GM12873 (cell line): ENCODE results near the gene FRMPD1.

Source experiments
- CTCF ChIP-seq: IDR thresholded peaks from 2 replicates; pipeline ENCODE4 v1.5.1; 2012; ENCODE audit warnings: low read depth, mild to moderate bottlenecking, moderate library complexity, low read length, control low read depth; ENCODE audit not compliant: insufficient read depth; ENCODE audit errors: missing control alignments

FRMPD1 gene

GRCh38 chr9:37650873-37651768, at the start of gene FRMPD1:
Gene FRMPD1, plus strand, starts transcription at chr9:37650954. Its CDS starts 41,688 bp downstream, at chr9:37692642.
- no peak for TF ChIP-seq CTCF

- TF ChIP-seq CTCF: no peak
These were observed 47.9 kb upstream of the FRMPD1 start for GRCh38 chr9:37602817-37603216.

- TF ChIP-seq CTCF: no peak
These were observed 46.5 kb upstream of the FRMPD1 start for GRCh38 chr9:37604296-37604695.

- TF ChIP-seq CTCF: no peak
These were observed 42.5 kb upstream of the FRMPD1 start for GRCh38 chr9:37608250-37608649.

- TF ChIP-seq CTCF: no peak
These were observed 40.9 kb upstream of the FRMPD1 start for GRCh38 chr9:37609735-37610397.

- TF ChIP-seq CTCF: no peak
These were observed 39.7 kb upstream of the FRMPD1 start for GRCh38 chr9:37611014-37611413.

GRCh38 chr9:37611961-37612360, 38.8 kb upstream of the FRMPD1 start:
- no peak for TF ChIP-seq CTCF
